NCI-H2081 treated with DMSO at 0.1 percent for 48 hours (cell line): ENCODE measurements around the gene NES.

ENCODE experiments used
- DNase-seq: peaks from one replicate; lab custom pipeline; 2025; lab: John Stamatoyannopoulos, UW

Gene NES

GRCh38 chr1:156676820-156677615 is at the start of gene NES:
TSS of gene NES (minus strand) at chr1:156677407. CDS start at chr1:156677264, 143 bp downstream.
- DNase-seq, result no peak

- peak; percentile 29 for DNase-seq
Measured at GRCh38 chr1:156726549-156727226, 49.5 kb upstream of the NES start.

GRCh38 chr1:156725683-156726280 is 48.6 kb upstream of the NES start:
- peak; percentile 75 for DNase-seq

- no peak for DNase-seq
Measured at GRCh38 chr1:156721535-156721934, 44.3 kb upstream of the NES start.

- no peak for DNase-seq
Measured at GRCh38 chr1:156721131-156721530, 43.9 kb upstream of the NES start.

- no peak for DNase-seq
Measured at GRCh38 chr1:156717351-156717750, 40.1 kb upstream of the NES start.

GRCh38 chr1:156714830-156715229 is 37.6 kb upstream of the NES start:
- DNase-seq, result no peak

- no peak for DNase-seq
Measured at GRCh38 chr1:156712626-156713025, 35.4 kb upstream of the NES start.

- DNase-seq, result no peak
Measured at GRCh38 chr1:156711011-156711817, 34.0 kb upstream of the NES start.

GRCh38 chr1:156709757-156710489 is 32.7 kb upstream of the NES start:
- DNase-seq, result no peak

- DNase-seq, result no peak
Measured at GRCh38 chr1:156709031-156709430, 31.8 kb upstream of the NES start.

GRCh38 chr1:156708218-156708661 is 31.0 kb upstream of the NES start:
- no peak for DNase-seq

GRCh38 chr1:156707417-156708217 is 30.4 kb upstream of the NES start:
- no peak for DNase-seq

- DNase-seq, result no peak
Measured at GRCh38 chr1:156706657-156707416, 29.6 kb upstream of the NES start.

GRCh38 chr1:156705918-156706656 is 28.9 kb upstream of the NES start:
- no peak for DNase-seq

- DNase-seq, result no peak
Measured at GRCh38 chr1:156705321-156705917, 28.2 kb upstream of the NES start, which contains the start of gene CRABP2. TSS of gene CRABP2 (minus strand) at chr1:156705583. CDS start at chr1:156705446, 137 bp downstream.

GRCh38 chr1:156704930-156705320 is 27.7 kb upstream of the NES start:
- DNase-seq, result no peak

- no peak for DNase-seq
Measured at GRCh38 chr1:156704166-156704711, 27.0 kb upstream of the NES start.
